Loucy (cell line): ENCODE measurements around the gene ZNF738.

Source experiments
- CTCF ChIP-seq: fragments of 200-600 bp; sonication (generic); conservative IDR thresholded peaks from 2 replicates; pipeline ENCODE4 v1.5.1; 2014; ENCODE audit warnings: mild to moderate bottlenecking, antibody characterized with exemption, low read length
- EZH2phosphoT487 ChIP-seq: fragments of 200-600 bp; IDR thresholded peaks from 2 replicates; pipeline ENCODE4 v1.6.1; 2018; ENCODE audit warnings: antibody characterized with exemption, mild to moderate bottlenecking, moderate library complexity, borderline replicate concordance

- TF ChIP-seq EZH2phosphoT487 (no peak), CTCF (peak; percentile 42)
Observed at GRCh38 chr19:21335721-21336120, 23.1 kb upstream of the ZNF738 start.
